Caco-2 (cell line): ENCODE measurements around the gene DLL4. TPM values are rescaled to one million over a fixed set of nuclear protein-coding genes. Genes with fewer than 3 reads are reported as not detected.

Experiments used
- Bru-seq: library from RNA; stranded (reverse); fragments of 400-500 nt; gene quantifications from one replicate; lab custom pipeline; 2021; lab: Mats Ljungman, UMichigan
- BruChase-seq, 2 experiments: library from RNA; stranded (reverse); fragments of 400-500 nt; gene quantifications; one replicate each; lab custom pipeline; 2021; lab: Mats Ljungman, UMichigan
- BruUV-seq: library from RNA; stranded (reverse); fragments of 400-500 nt; replicated peaks from 2 replicates; lab custom pipeline; 2021; lab: Mats Ljungman, UMichigan
- CTCF ChIA-PET: fragments of 300-600 bp; sonication (Branson Sonifier 250); formaldehyde crosslinking; loops from one replicate; lab custom pipeline; 2022; ENCODE audit warnings: antibody characterized with exemption; lab: Charles Lee
- POLR2A ChIA-PET: fragments of 300-600 bp; sonication (Branson Sonifier 250); formaldehyde crosslinking; loops from one replicate; lab custom pipeline; 2022; ENCODE audit warnings: antibody characterized with exemption; lab: Charles Lee
- DNase-seq, 2 experiments: peaks; one replicate each; pipeline versions ENCODE4 v3.0.0 to v3.0.0-alpha.2; 2020 to 2022
- H3K27me3 ChIP-seq: replicated peaks from 2 replicates; pipeline ENCODE4 v1.6.0; 2011; ENCODE audit warnings: low read length; ENCODE audit not compliant: control insufficient read depth, insufficient read depth
- H3K36me3 ChIP-seq: 2 replicates; pipeline ENCODE4 v1.5.1; 2011; ENCODE audit warnings: low read length; ENCODE audit not compliant: control insufficient read depth, insufficient read depth
- H3K4me1 ChIP-seq: fragments of 250-450 bp; sonication (Bioruptor Pico); 2 replicates; pipeline ENCODE4 v1.5.1; 2020; ENCODE audit warnings: mild to moderate bottlenecking
- H3K4me3 ChIP-seq: 2 replicates; pipeline ENCODE4 v1.5.1; 2011; ENCODE audit warnings: low read depth, mild to moderate bottlenecking, control low read depth, low read length
- H3K9me3 ChIP-seq: fragments of 250-450 bp; sonication (Bioruptor Pico); 2 replicates; pipeline ENCODE4 v1.5.1; 2020; ENCODE audit warnings: mild to moderate bottlenecking, moderate library complexity
- H3K27ac Mint-ChIP-seq: one replicate; pipeline ENCODE4 v1.8.0; 2022; ENCODE audit warnings: mixed read lengths; ENCODE audit not compliant: unreplicated experiment
- H3K27me3 Mint-ChIP-seq: one replicate; pipeline ENCODE4 v1.8.0; 2022; ENCODE audit warnings: mixed read lengths; ENCODE audit not compliant: insufficient read depth, unreplicated experiment
- H3K36me3 Mint-ChIP-seq: one replicate; pipeline ENCODE4 v1.8.0; 2022; ENCODE audit warnings: mild to moderate bottlenecking, mixed read lengths; ENCODE audit not compliant: insufficient read depth, unreplicated experiment
- H3K4me1 Mint-ChIP-seq: one replicate; pipeline ENCODE4 v1.8.0; 2022; ENCODE audit warnings: low read depth, mixed read lengths; ENCODE audit not compliant: unreplicated experiment
- H3K4me3 Mint-ChIP-seq: one replicate; pipeline ENCODE4 v1.8.0; 2022; ENCODE audit warnings: mild to moderate bottlenecking, moderate library complexity, mixed read lengths; ENCODE audit not compliant: unreplicated experiment
- H3K9me3 Mint-ChIP-seq: one replicate; pipeline ENCODE4 v1.8.0; 2022; ENCODE audit warnings: mixed read lengths; ENCODE audit not compliant: unreplicated experiment
- intact Hi-C: fragments of 100-400 bp; cut with micrococcal nuclease; formaldehyde crosslinking; loops from one replicate; pipeline ENCODE4 v1.10.0; 2022; ENCODE audit not compliant: unreplicated experiment
- long read RNA-seq: library from polyadenylated mRNA; stranded (forward); transcript quantifications from one replicate; pipeline ENCODE4 v2.0.0, GENCODE V29; 2022
- total RNA-seq: library from RNA; stranded (reverse); gene quantifications from 2 replicates; pipeline ENCODE4 v1.2.3, GENCODE V29; 2022
- TF ChIP-seq, protein P1 (sequence below), 2 experiments: fragments of 200-600 bp in 1 of 2; IDR thresholded peaks; 1 replicate in 1 of 2; 2 replicates in 1 of 2; pipeline versions ENCODE4 v1.5.1 to v1.8.0; 2011 to 2022; ENCODE audit warnings: antibody characterized with exemption in 1 of 2, control low read depth in 1 of 2, inconsistent platforms in 1 of 2, low read depth in 1 of 2, low read length in 1 of 2, mild to moderate bottlenecking in 1 of 2, moderate library complexity in 1 of 2; ENCODE audit not compliant: insufficient read depth in 1 of 2, severe bottlenecking in 1 of 2, unreplicated experiment in 1 of 2

Gene DLL4
- total RNA-seq, result 3.4 TPM in 2 replicates
- Bru-seq, nascent RNA, result percentile 44 among the genes with signal in this experiment
- BruChase-seq, experiment 1, labeled RNA remaining after a 2-hour chase, result percentile 44 among the genes with signal in this experiment
- percentile 37 among the genes with signal in this experiment for BruChase-seq, experiment 2, labeled RNA remaining after a 6-hour chase
- long read RNA-seq, partial matches to known transcripts, result 1 of 2 reads
- long read RNA-seq, other reads (novel, unspliced or antisense), result 1 of 2 reads

DNA sequence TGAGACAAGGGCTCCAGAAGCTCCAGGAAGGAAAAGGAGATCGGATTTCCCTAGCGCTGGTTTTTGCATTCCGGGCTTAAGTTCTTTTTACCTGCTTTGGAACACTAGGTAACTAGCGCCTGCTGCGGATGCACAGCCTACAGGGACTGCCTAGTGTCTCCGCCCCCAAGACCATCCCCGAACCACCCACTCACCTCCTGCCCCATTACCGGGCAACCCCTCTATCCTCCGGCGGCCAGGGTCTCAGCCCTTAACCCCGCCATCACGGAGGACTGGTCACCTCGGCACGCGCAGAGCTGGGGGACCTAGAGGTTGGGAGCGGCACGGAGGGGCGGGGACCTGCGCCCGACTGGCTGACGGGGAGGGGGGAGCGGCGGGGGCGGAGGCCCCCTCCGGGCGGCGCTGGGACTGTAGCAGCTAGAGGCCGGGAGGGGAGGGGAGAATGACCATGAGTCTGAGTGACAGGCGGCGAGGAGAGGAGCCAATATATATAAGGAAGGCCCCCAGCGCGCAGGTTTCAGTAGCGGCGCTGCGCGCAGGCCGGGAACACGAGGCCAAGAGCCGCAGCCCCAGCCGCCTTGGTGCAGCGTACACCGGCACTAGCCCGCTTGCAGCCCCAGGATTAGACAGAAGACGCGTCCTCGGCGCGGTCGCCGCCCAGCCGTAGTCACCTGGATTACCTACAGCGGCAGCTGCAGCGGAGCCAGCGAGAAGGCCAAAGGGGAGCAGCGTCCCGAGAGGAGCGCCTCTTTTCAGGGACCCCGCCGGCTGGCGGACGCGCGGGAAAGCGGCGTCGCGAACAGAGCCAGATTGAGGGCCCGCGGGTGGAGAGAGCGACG is at the start of gene DLL4:
DLL4 (plus strand) TSS at position 520 of the 839 bp plus-strand sequence. CDS start 329 bp downstream, outside the sequence.
- DNase-seq, result peak; percentile 93 to 94
- no TSS peak for BruUV-seq
- ChIA-PET CTCF (interaction anchor here (0.5 to 2.6 kb wide), 11 partner anchors 12 to 259 kb away, joined by 3 to 20 read pairs (median 7); partner anchors contain the start of genes CHAC1 and VPS18), POLR2A (interaction anchor here (0.5 to 2.6 kb wide), 15 partner anchors 12 to 330 kb away, joined by 3 to 30 read pairs (median 6); partner anchors contain the start of genes CHAC1, DNAJC17, VPS18 and ZFYVE19)
- Mint-ChIP-seq H3K27ac (peak within 1 kb of the TSS; percentile 88), H3K4me1 (peaks cover 35% of the 10 kb centered on the region), H3K36me3 (peaks cover 12% of the 10 kb centered on the region), H3K9me3 (no peaks in the 10 kb centered on the region), H3K27me3 (no peaks in the 10 kb centered on the region), H3K4me3 (peak within 1 kb of the TSS; percentile 84)
- Histone ChIP-seq H3K9me3 (no peaks in the 10 kb centered on the region), H3K36me3 (no peaks in the 10 kb centered on the region), H3K4me3 (peak within 1 kb of the TSS; percentile 65), H3K27me3 (no peaks in the 10 kb centered on the region), H3K4me1 (peaks cover 34% of the 10 kb centered on the region)
- TF ChIP-seq, protein P1, sequence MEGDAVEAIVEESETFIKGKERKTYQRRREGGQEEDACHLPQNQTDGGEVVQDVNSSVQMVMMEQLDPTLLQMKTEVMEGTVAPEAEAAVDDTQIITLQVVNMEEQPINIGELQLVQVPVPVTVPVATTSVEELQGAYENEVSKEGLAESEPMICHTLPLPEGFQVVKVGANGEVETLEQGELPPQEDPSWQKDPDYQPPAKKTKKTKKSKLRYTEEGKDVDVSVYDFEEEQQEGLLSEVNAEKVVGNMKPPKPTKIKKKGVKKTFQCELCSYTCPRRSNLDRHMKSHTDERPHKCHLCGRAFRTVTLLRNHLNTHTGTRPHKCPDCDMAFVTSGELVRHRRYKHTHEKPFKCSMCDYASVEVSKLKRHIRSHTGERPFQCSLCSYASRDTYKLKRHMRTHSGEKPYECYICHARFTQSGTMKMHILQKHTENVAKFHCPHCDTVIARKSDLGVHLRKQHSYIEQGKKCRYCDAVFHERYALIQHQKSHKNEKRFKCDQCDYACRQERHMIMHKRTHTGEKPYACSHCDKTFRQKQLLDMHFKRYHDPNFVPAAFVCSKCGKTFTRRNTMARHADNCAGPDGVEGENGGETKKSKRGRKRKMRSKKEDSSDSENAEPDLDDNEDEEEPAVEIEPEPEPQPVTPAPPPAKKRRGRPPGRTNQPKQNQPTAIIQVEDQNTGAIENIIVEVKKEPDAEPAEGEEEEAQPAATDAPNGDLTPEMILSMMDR (IDR thresholded peaks at IDR 0.05; ENCODE audit: insufficient read depth in 1 of 2, low read depth in 1 of 2, low read length in 1 of 2, severe bottlenecking in 1 of 2, unreplicated experiment in 1 of 2), result peak in 1 of 2 experiments; percentile 4
- intact Hi-C loops, result loop anchor here (1.0 kb wide), 2 partner anchors 23 to 24 kb away; partner anchors contain the start of gene CHAC1

DNA sequence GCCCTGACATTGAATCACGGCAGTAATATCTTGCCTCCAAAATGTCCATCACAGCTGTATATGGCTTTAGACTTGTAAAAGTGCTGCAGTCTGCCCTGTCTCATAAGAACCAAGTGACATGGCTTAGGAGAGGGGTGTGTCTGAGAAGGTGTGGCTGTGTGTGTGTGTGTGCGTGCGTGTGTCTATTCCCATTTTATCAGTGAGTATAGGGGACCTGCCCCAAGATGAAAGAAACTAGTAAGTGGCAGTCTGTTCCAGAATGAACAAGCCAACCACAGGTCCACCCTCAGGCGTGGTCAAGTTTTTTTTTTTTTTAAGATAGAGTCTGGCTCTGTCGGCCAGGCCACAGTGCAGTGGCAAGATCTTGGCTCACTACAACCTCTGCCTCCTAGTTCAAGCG is 49.5 kb upstream of the DLL4 start:
- CTCF ChIA-PET, result interaction anchor here (1.8 kb wide), 1 partner anchor 12 kb away, joined by 4 read pairs; no protein-coding TSS in a partner anchor
- Mint-ChIP-seq H3K27ac (no peak overlapping the region), H3K4me1 (no peaks in the 10 kb centered on the region), H3K36me3 (no peaks in the 10 kb centered on the region), H3K4me3 (no peak overlapping the region), H3K27me3 (no peaks in the 10 kb centered on the region), H3K9me3 (no peaks in the 10 kb centered on the region)
- POLR2A ChIA-PET, result interaction anchor here (0.6 kb wide), 1 partner anchor 53 kb away, joined by 3 read pairs; no protein-coding TSS in a partner anchor
- no peaks in the 10 kb centered on the region for H3K36me3 ChIP-seq
- DNase-seq, result no peak
- TF ChIP-seq, protein P1 (IDR thresholded peaks at IDR 0.05; ENCODE audit: insufficient read depth in 1 of 2, low read depth in 1 of 2, low read length in 1 of 2, severe bottlenecking in 1 of 2, unreplicated experiment in 1 of 2), result no peak
- no TSS peak for BruUV-seq
- no peaks in the 10 kb centered on the region; the same call in 1 of the 2 replicates for H3K4me1 ChIP-seq
- intact Hi-C loops, result no loop called here
- H3K4me3 ChIP-seq, result no peak overlapping the region
- H3K27me3 ChIP-seq, result no peaks in the 10 kb centered on the region
- H3K9me3 ChIP-seq, result no peaks in the 10 kb centered on the region; the same call in 1 of the 2 replicates

DNA sequence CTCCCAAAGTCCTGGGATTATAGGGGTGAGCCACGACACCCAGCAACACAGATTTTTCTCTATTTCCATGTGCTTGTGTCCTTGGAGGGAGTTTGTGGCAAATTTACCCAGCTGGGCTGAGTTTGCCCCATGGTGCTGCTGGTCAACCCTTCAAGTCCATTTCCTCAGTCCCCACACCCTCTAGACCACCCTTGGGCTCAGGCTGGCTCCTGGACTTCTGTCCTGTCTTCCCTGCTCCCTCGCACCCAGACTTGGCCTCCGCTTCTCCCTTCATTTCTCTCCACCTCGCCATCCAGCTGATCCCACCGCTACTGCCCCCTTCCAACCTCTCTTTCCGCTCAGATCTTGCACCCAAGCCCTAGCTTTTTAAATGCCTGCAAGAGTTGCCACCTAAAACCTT is 47.8 kb upstream of the DLL4 start:
- Histone ChIP-seq H3K36me3 (no peaks in the 10 kb centered on the region), H3K27me3 (no peaks in the 10 kb centered on the region), H3K9me3 (no peaks in the 10 kb centered on the region; the same call in 1 of the 2 replicates), H3K4me3 (no peak overlapping the region), H3K4me1 (no peaks in the 10 kb centered on the region; the same call in 1 of the 2 replicates)
- BruUV-seq, result no TSS peak
- no peak overlapping the region for H3K4me3 Mint-ChIP-seq
- intact Hi-C loops, result no loop called here
- no peaks in the 10 kb centered on the region for H3K9me3 Mint-ChIP-seq
- TF ChIP-seq, protein P1 (IDR thresholded peaks at IDR 0.05; ENCODE audit: insufficient read depth in 1 of 2, low read depth in 1 of 2, low read length in 1 of 2, severe bottlenecking in 1 of 2, unreplicated experiment in 1 of 2), result no peak
- H3K27me3 Mint-ChIP-seq, result no peaks in the 10 kb centered on the region
- H3K36me3 Mint-ChIP-seq, result no peaks in the 10 kb centered on the region
- DNase-seq, result no peak
- CTCF ChIA-PET, result interaction anchor here (1.3 kb wide), 1 partner anchor 11 kb away, joined by 4 read pairs; no protein-coding TSS in a partner anchor
- no peaks in the 10 kb centered on the region for H3K4me1 Mint-ChIP-seq
- no peak overlapping the region for H3K27ac Mint-ChIP-seq
- POLR2A ChIA-PET, result no interaction called here
